ENCODE data around the gene COMMD6. TPM values are rescaled to one million over a fixed set of nuclear protein-coding genes. Genes with fewer than 3 reads are reported as not detected.

Gene COMMD6
- total and polyA plus RNA-seq, 2 of the 13 experiments (the other 11 are each of a cell fraction or from before 2014, with no cell fraction given), result 97.0 to 164 TPM

DNA sequence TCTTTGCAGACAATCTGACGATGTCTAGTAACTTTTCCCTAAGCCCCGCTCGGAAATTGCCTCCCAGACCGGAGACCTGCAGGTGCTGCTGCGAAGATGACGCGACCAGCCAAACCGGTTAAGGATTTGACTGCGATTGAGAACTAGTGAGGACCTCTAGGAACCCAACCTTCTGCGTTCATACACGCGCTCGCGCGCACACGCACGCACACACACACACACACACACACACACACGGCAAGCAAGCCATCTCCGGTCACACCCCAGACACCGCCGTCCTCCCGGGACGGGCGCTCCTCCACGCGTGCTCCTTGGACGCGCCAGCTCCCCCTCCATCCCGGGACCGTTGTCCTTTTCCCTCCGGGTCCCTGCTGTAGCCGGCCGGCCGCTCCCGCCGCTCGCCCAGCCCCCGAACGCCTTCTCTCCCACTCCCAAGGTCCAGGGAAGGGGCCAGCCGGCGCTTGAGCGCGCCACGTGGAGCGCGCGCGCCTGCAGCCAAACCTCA is 56.9 kb downstream of the COMMD6 start (continued):
- TF ChIP-seq, protein P1, sequence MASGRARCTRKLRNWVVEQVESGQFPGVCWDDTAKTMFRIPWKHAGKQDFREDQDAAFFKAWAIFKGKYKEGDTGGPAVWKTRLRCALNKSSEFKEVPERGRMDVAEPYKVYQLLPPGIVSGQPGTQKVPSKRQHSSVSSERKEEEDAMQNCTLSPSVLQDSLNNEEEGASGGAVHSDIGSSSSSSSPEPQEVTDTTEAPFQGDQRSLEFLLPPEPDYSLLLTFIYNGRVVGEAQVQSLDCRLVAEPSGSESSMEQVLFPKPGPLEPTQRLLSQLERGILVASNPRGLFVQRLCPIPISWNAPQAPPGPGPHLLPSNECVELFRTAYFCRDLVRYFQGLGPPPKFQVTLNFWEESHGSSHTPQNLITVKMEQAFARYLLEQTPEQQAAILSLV (CRISPR knock-in tag; IDR thresholded peaks at IDR 0.05; ENCODE audit: borderline replicate concordance), result no peak
- TF ChIP-seq, protein P2, sequence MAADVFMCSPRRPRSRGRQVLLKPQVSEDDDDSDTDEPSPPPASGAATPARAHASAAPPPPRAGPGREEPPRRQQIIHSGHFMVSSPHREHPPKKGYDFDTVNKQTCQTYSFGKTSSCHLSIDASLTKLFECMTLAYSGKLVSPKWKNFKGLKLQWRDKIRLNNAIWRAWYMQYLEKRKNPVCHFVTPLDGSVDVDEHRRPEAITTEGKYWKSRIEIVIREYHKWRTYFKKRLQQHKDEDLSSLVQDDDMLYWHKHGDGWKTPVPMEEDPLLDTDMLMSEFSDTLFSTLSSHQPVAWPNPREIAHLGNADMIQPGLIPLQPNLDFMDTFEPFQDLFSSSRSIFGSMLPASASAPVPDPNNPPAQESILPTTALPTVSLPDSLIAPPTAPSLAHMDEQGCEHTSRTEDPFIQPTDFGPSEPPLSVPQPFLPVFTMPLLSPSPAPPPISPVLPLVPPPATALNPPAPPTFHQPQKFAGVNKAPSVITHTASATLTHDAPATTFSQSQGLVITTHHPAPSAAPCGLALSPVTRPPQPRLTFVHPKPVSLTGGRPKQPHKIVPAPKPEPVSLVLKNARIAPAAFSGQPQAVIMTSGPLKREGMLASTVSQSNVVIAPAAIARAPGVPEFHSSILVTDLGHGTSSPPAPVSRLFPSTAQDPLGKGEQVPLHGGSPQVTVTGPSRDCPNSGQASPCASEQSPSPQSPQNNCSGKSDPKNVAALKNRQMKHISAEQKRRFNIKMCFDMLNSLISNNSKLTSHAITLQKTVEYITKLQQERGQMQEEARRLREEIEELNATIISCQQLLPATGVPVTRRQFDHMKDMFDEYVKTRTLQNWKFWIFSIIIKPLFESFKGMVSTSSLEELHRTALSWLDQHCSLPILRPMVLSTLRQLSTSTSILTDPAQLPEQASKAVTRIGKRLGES (CRISPR knock-in tag; IDR thresholded peaks at IDR 0.05; ENCODE audit: borderline replicate concordance), result no peak
- TF ChIP-seq ZNF788 (CRISPR knock-in tag; IDR thresholded peaks at IDR 0.05; ENCODE audit: borderline replicate concordance), result 0 out of 2 replicates have a peak, but pooled peaks have one; percentile 22
- TF ChIP-seq YEATS4 (CRISPR knock-in tag; IDR thresholded peaks at IDR 0.05; ENCODE audit: borderline replicate concordance), result peak; percentile 54; the same call in 1 of the 2 replicates
- no peak for TF ChIP-seq TBX2 (CRISPR knock-in tag; IDR thresholded peaks at IDR 0.05; ENCODE audit: borderline replicate concordance)
- TF ChIP-seq ISX (CRISPR knock-in tag; conservative IDR thresholded peaks at IDR 0.05), result 0 out of 2 replicates have a peak, but pooled peaks have one; percentile 22
- no peak for TF ChIP-seq ZNF75D (CRISPR knock-in tag; IDR thresholded peaks at IDR 0.05; ENCODE audit: borderline replicate concordance)
- TF ChIP-seq ZNF432 (CRISPR knock-in tag; IDR thresholded peaks at IDR 0.05; ENCODE audit: borderline replicate concordance), result no peak
- TF ChIP-seq, protein P3, sequence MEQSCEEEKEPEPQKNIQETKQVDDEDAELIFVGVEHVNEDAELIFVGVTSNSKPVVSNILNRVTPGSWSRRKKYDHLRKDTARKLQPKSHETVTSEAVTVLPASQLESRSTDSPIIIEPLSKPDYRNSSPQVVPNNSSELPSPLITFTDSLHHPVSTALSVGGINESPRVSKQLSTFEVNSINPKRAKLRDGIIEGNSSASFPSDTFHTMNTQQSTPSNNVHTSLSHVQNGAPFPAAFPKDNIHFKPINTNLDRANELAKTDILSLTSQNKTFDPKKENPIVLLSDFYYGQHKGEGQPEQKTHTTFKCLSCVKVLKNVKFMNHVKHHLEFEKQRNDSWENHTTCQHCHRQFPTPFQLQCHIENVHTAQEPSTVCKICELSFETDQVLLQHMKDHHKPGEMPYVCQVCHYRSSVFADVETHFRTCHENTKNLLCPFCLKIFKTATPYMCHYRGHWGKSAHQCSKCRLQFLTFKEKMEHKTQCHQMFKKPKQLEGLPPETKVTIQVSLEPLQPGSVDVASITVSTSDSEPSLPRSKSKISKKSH (CRISPR knock-in tag; IDR thresholded peaks at IDR 0.05; ENCODE audit: borderline replicate concordance), result 0 out of 2 replicates have a peak, but pooled peaks have one; percentile 16
- no peak for TF ChIP-seq MBD4 (IDR thresholded peaks at IDR 0.05; ENCODE audit: borderline replicate concordance, low read length)
- TF ChIP-seq, protein P4, sequence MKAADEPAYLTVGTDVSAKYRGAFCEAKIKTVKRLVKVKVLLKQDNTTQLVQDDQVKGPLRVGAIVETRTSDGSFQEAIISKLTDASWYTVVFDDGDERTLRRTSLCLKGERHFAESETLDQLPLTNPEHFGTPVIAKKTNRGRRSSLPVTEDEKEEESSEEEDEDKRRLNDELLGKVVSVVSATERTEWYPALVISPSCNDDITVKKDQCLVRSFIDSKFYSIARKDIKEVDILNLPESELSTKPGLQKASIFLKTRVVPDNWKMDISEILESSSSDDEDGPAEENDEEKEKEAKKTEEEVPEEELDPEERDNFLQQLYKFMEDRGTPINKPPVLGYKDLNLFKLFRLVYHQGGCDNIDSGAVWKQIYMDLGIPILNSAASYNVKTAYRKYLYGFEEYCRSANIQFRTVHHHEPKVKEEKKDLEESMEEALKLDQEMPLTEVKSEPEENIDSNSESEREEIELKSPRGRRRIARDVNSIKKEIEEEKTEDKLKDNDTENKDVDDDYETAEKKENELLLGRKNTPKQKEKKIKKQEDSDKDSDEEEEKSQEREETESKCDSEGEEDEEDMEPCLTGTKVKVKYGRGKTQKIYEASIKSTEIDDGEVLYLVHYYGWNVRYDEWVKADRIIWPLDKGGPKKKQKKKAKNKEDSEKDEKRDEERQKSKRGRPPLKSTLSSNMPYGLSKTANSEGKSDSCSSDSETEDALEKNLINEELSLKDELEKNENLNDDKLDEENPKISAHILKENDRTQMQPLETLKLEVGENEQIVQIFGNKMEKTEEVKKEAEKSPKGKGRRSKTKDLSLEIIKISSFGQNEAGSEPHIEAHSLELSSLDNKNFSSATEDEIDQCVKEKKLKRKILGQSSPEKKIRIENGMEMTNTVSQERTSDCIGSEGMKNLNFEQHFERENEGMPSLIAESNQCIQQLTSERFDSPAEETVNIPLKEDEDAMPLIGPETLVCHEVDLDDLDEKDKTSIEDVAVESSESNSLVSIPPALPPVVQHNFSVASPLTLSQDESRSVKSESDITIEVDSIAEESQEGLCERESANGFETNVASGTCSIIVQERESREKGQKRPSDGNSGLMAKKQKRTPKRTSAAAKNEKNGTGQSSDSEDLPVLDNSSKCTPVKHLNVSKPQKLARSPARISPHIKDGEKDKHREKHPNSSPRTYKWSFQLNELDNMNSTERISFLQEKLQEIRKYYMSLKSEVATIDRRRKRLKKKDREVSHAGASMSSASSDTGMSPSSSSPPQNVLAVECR (CRISPR knock-in tag; IDR thresholded peaks at IDR 0.05; ENCODE audit: borderline replicate concordance), result peak; percentile 65; the same call in 1 of the 2 replicates
- TF ChIP-seq HNRNPL (IDR thresholded peaks at IDR 0.05; ENCODE audit: low read depth, low read length), result peak; percentile 45; the same call in 1 of the 2 replicates
- TF ChIP-seq, protein P5, sequence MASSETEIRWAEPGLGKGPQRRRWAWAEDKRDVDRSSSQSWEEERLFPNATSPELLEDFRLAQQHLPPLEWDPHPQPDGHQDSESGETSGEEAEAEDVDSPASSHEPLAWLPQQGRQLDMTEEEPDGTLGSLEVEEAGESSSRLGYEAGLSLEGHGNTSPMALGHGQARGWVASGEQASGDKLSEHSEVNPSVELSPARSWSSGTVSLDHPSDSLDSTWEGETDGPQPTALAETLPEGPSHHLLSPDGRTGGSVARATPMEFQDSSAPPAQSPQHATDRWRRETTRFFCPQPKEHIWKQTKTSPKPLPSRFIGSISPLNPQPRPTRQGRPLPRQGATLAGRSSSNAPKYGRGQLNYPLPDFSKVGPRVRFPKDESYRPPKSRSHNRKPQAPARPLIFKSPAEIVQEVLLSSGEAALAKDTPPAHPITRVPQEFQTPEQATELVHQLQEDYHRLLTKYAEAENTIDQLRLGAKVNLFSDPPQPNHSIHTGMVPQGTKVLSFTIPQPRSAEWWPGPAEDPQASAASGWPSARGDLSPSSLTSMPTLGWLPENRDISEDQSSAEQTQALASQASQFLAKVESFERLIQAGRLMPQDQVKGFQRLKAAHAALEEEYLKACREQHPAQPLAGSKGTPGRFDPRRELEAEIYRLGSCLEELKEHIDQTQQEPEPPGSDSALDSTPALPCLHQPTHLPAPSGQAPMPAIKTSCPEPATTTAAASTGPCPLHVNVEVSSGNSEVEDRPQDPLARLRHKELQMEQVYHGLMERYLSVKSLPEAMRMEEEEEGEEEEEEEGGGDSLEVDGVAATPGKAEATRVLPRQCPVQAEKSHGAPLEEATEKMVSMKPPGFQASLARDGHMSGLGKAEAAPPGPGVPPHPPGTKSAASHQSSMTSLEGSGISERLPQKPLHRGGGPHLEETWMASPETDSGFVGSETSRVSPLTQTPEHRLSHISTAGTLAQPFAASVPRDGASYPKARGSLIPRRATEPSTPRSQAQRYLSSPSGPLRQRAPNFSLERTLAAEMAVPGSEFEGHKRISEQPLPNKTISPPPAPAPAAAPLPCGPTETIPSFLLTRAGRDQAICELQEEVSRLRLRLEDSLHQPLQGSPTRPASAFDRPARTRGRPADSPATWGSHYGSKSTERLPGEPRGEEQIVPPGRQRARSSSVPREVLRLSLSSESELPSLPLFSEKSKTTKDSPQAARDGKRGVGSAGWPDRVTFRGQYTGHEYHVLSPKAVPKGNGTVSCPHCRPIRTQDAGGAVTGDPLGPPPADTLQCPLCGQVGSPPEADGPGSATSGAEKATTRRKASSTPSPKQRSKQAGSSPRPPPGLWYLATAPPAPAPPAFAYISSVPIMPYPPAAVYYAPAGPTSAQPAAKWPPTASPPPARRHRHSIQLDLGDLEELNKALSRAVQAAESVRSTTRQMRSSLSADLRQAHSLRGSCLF (CRISPR knock-in tag; IDR thresholded peaks at IDR 0.05; ENCODE audit: borderline replicate concordance), result no peak

Measured in HepG2 (cell line).